C4-2B (cell line): Measurements from ENCODE around the gene FAM25C.
"Not testable (repeated sequence)": the region's sequence is repeated elsewhere in the genome, so short reads cannot be mapped to it uniquely, and the experiment has no call there.

Experiments used
- CTCF ChIP-seq: fragments of 450-650 bp; conservative IDR thresholded peaks from 2 replicates; pipeline ENCODE4 v1.5.1; 2017; ENCODE audit warnings: mild to moderate bottlenecking
- ZFX ChIP-seq: fragments of 450-650 bp; IDR thresholded peaks from 2 replicates; pipeline ENCODE4 v1.6.1; 2017

- not testable (repeated sequence) for TF ChIP-seq CTCF, ZFX
Measured at GRCh38 chr10:47968988-47969387, 30.6 kb downstream of the FAM25C start.
